Measurements from ENCODE around the gene AGAP1.

The AGAP1 gene

DNA sequence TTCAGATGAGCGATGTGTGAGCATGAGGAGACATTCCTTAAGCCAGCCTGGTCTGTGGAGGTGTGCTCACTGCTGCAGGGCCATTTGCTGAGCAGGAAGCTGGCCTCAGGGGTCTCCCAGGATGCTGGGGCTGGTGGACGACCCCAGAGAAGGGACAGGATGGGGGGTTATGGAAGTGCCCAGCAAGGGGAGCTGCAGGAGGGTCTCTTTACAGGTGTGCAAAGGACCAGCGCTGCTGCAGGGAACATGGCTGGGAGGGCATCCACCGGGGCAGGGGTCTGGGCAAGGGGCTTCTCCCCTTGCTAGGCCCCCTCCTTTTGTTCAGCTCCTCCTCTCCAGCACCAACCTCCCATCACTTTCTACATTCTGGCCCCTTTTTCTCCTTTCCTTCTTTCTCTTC, 489.2 kb downstream of the AGAP1 start:
- TF ChIP-seq EZH2phosphoT487 (IDR thresholded peaks at IDR 0.05; ENCODE audit: borderline replicate concordance, low read length), result no peak
- TF ChIP-seq, protein P1, sequence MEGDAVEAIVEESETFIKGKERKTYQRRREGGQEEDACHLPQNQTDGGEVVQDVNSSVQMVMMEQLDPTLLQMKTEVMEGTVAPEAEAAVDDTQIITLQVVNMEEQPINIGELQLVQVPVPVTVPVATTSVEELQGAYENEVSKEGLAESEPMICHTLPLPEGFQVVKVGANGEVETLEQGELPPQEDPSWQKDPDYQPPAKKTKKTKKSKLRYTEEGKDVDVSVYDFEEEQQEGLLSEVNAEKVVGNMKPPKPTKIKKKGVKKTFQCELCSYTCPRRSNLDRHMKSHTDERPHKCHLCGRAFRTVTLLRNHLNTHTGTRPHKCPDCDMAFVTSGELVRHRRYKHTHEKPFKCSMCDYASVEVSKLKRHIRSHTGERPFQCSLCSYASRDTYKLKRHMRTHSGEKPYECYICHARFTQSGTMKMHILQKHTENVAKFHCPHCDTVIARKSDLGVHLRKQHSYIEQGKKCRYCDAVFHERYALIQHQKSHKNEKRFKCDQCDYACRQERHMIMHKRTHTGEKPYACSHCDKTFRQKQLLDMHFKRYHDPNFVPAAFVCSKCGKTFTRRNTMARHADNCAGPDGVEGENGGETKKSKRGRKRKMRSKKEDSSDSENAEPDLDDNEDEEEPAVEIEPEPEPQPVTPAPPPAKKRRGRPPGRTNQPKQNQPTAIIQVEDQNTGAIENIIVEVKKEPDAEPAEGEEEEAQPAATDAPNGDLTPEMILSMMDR (IDR thresholded peaks at IDR 0.05; ENCODE audit: low read depth, low read length, poor library complexity, severe bottlenecking), result no peak
- H3K27ac ChIP-seq (ENCODE audit: low read depth, low read length), result no peak overlapping the region
- no peaks in the 10 kb centered on the region for H3K79me2 ChIP-seq (ENCODE audit: control insufficient read depth, low read length)
- H4K20me1 ChIP-seq (ENCODE audit: control insufficient read depth, insufficient read depth, low read depth, low read length), result no peaks in the 10 kb centered on the region
- H3K9me3 ChIP-seq (ENCODE audit: control insufficient read depth, insufficient read depth, low read length), result no peaks in the 10 kb centered on the region
- H3K4me1 ChIP-seq (ENCODE audit: control insufficient read depth, low read length), result no peaks in the 10 kb centered on the region
- no peak overlapping the region for H3K4me2 ChIP-seq (ENCODE audit: low read length)
- no peak overlapping the region for H3K4me3 ChIP-seq (ENCODE audit: low read length)
- no peaks in the 10 kb centered on the region for H3K27me3 ChIP-seq (ENCODE audit: control insufficient read depth, low read length)
- H3F3A ChIP-seq (ENCODE audit: control insufficient read depth, insufficient read depth), result no peaks in the 10 kb centered on the region
- H3K36me3 ChIP-seq (ENCODE audit: control insufficient read depth, low read length), result no peaks in the 10 kb centered on the region
- no peaks in the 10 kb centered on the region for H3K9me2 ChIP-seq (replicated peaks; ENCODE audit: control insufficient read depth, low read length)

DNA sequence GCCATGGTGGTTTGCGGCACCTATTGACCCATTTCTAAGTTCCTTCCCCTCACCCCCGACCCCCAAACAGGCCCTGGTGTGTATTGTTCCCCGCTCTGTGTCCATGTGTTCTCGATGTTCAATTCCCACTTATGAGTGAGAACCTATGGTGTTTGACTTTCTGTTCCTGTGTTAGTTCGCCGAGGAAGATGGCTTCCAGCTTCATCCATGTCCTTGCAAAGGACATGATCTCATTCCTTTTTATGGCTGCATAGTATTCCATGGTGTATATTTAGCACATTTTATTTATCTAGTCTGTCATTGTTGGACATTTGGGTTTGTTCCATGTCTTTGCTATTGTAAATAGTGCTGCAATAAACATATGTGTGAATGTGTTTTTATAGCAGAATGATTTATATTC, 490.7 kb downstream of the AGAP1 start:
- Histone ChIP-seq H3K27me3 (ENCODE audit: control insufficient read depth, low read length) (no peaks in the 10 kb centered on the region), H3K4me2 (ENCODE audit: low read length) (no peak overlapping the region), H3K27ac (ENCODE audit: low read depth, low read length) (no peak overlapping the region), H3K79me2 (ENCODE audit: control insufficient read depth, low read length) (no peaks in the 10 kb centered on the region), H3K9me3 (ENCODE audit: control insufficient read depth, insufficient read depth, low read length) (no peaks in the 10 kb centered on the region), H4K20me1 (ENCODE audit: control insufficient read depth, insufficient read depth, low read depth, low read length) (no peaks in the 10 kb centered on the region), H3K4me1 (ENCODE audit: control insufficient read depth, low read length) (no peaks in the 10 kb centered on the region), H3K4me3 (ENCODE audit: low read length) (no peak overlapping the region), H3K36me3 (ENCODE audit: control insufficient read depth, low read length) (no peaks in the 10 kb centered on the region), H3K9me2 (replicated peaks; ENCODE audit: control insufficient read depth, low read length) (no peaks in the 10 kb centered on the region), H3F3A (ENCODE audit: control insufficient read depth, insufficient read depth) (no peaks in the 10 kb centered on the region)
- TF ChIP-seq, protein P1 (IDR thresholded peaks at IDR 0.05; ENCODE audit: low read depth, low read length, poor library complexity, severe bottlenecking), result no peak
- TF ChIP-seq EZH2phosphoT487 (IDR thresholded peaks at IDR 0.05; ENCODE audit: borderline replicate concordance, low read length), result no peak

DNA sequence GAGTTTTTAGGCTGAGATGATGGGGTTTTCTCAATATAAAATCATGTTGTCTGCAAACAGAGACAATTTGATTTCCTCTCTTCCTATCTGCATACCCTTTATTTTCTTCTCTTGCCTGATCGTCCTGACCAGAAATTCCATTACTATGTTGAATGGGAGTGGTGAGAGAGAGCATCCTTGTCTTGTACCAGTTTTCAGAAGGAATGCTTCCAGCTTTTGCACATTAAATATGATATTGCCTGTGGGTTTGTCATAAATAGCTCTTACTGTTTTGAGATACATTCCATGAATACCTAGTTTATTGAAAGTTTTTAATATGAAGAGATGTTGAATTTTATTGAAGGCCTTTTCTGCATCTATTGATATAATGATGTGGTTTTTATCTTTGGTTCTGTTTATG, 492.5 kb downstream of the AGAP1 start:
- H4K20me1 ChIP-seq (ENCODE audit: control insufficient read depth, insufficient read depth, low read depth, low read length), result no peaks in the 10 kb centered on the region
- H3K9me2 ChIP-seq (replicated peaks; ENCODE audit: control insufficient read depth, low read length), result no peaks in the 10 kb centered on the region
- H3K9me3 ChIP-seq (ENCODE audit: control insufficient read depth, insufficient read depth, low read length), result no peaks in the 10 kb centered on the region
- no peaks in the 10 kb centered on the region for H3K4me1 ChIP-seq (ENCODE audit: control insufficient read depth, low read length)
- no peak overlapping the region for H3K4me3 ChIP-seq (ENCODE audit: low read length)
- no peaks in the 10 kb centered on the region for H3K36me3 ChIP-seq (ENCODE audit: control insufficient read depth, low read length)
- no peaks in the 10 kb centered on the region for H3K27me3 ChIP-seq (ENCODE audit: control insufficient read depth, low read length)
- no peak overlapping the region for H3K4me2 ChIP-seq (ENCODE audit: low read length)
- no peaks in the 10 kb centered on the region for H3F3A ChIP-seq (ENCODE audit: control insufficient read depth, insufficient read depth)
- TF ChIP-seq EZH2phosphoT487 (IDR thresholded peaks at IDR 0.05; ENCODE audit: borderline replicate concordance, low read length), result no peak
- TF ChIP-seq, protein P1 (IDR thresholded peaks at IDR 0.05; ENCODE audit: low read depth, low read length, poor library complexity, severe bottlenecking), result no peak
- H3K27ac ChIP-seq (ENCODE audit: low read depth, low read length), result no peak overlapping the region
- H3K79me2 ChIP-seq (ENCODE audit: control insufficient read depth, low read length), result no peaks in the 10 kb centered on the region

Data from DOHH2 (cell line).